HepG2 (cell line): ENCODE measurements around the gene CYB5A. TPM values are rescaled to one million over a fixed set of nuclear protein-coding genes. Genes with fewer than 3 reads are reported as not detected.

ENCODE experiments used
- ATAC-seq: fragments of 200-7000 bp; cut with Tn5 transposase; 3 replicates; pipeline ENCODE4 v1.9.1; 2020; ENCODE audit warnings: mild to moderate bottlenecking, moderate library complexity
- BruUV-seq: library from RNA; stranded (reverse); fragments of 400-500 nt; replicated peaks from 2 replicates; lab custom pipeline; 2021; lab: Mats Ljungman, UMichigan
- CTCF ChIA-PET: fragments of 300-600 bp; formaldehyde crosslinking; extraction: SDS; loops from one replicate; lab custom pipeline; 2021; ENCODE audit warnings: low total read pairs, inconsistent platforms, low intra/inter-chr PET ratio; lab: Yijun Ruan, JAX
- POLR2A ChIA-PET: fragments of 350-600 bp; sonication (Branson Sonifier 250); formaldehyde crosslinking; loops from one replicate; lab custom pipeline; 2020; ENCODE audit warnings: antibody characterized with exemption, inconsistent platforms; lab: Yijun Ruan, JAX
- DNase-seq: peaks from one replicate; pipeline ENCODE4 v3.0.0-alpha.2; 2015; ENCODE audit warnings: low spot score
- FAIRE-seq: peaks from 3 replicates; lab custom pipeline; 2011; peaks lifted over from hg19 to GRCh38; lab: Jason Lieb, UNC
- H2AFZ ChIP-seq: one replicate; pipeline ENCODE4 v1.6.1; 2011; ENCODE audit warnings: low read length, inconsistent platforms
- H3K27ac ChIP-seq: fragments of 300-600 bp; 3 replicates; pipeline ENCODE4 v1.8.0; 2011; ENCODE audit warnings: mixed run types, mild to moderate bottlenecking, mixed read lengths, low read length, inconsistent platforms; ENCODE audit not compliant: insufficient read depth; ENCODE audit errors: extremely low read length
- H3K27me3 ChIP-seq, 2 experiments: fragments of 200-600 bp in 1 of 2; 2 replicates in 1 of 2; 3 replicates in 1 of 2; pipeline versions ENCODE4 v1.6.0 to v1.8.0; 2011; ENCODE audit warnings: low read length in 2 of 2, mild to moderate bottlenecking in 2 of 2, moderate library complexity in 2 of 2, inconsistent platforms in 1 of 2; ENCODE audit not compliant: insufficient read depth in 2 of 2, control insufficient read depth in 1 of 2
- H3K36me3 ChIP-seq, 2 experiments: fragments of 200-600 bp in 1 of 2; replicated peaks in 1 of 2; 2 replicates in 1 of 2; 3 replicates in 1 of 2; pipeline versions ENCODE4 v1.5.1 to v1.8.0; 2011; ENCODE audit warnings: low read length in 2 of 2, inconsistent platforms in 1 of 2; ENCODE audit not compliant: insufficient read depth in 2 of 2, control insufficient read depth in 1 of 2
- H3K4me1 ChIP-seq: 2 replicates; pipeline ENCODE4 v1.5.1; 2012; ENCODE audit warnings: low read length, inconsistent platforms; ENCODE audit not compliant: insufficient read depth
- H3K4me2 ChIP-seq: 2 replicates; pipeline ENCODE4 v1.6.0; 2011; ENCODE audit warnings: low read depth, low read length, inconsistent platforms
- H3K4me3 ChIP-seq, 3 experiments: fragments of 200-600 bp in 1 of 3; sonication (generic), shearing (Covaris generic) in 1 of 3; replicated peaks in 1 of 3; 2 replicates each; pipeline ENCODE4 v1.5.1; 2011 to 2016; ENCODE audit warnings: low read length in 3 of 3, inconsistent platforms in 2 of 3, low read depth in 2 of 3, mild to moderate bottlenecking in 2 of 3, control low read depth in 1 of 3, mixed read lengths in 1 of 3; ENCODE audit not compliant: insufficient read depth in 1 of 3
- H3K79me2 ChIP-seq: one replicate; pipeline ENCODE4 v1.6.1; 2011; ENCODE audit warnings: low read length, inconsistent platforms; ENCODE audit not compliant: insufficient read depth
- H3K9ac ChIP-seq: 2 replicates; pipeline ENCODE4 v1.6.0; 2011; ENCODE audit warnings: mild to moderate bottlenecking, low read depth, low read length, inconsistent platforms; ENCODE audit not compliant: insufficient read depth
- H3K9me3 ChIP-seq: 2 replicates; pipeline ENCODE4 v1.5.1; 2012; ENCODE audit warnings: mild to moderate bottlenecking, low read length
- H4K20me1 ChIP-seq: 2 replicates; pipeline ENCODE4 v1.6.0; 2011; ENCODE audit warnings: inconsistent platforms, mild to moderate bottlenecking, low read length, moderate library complexity; ENCODE audit not compliant: insufficient read depth
- ETV5 ChIP-seq: IDR thresholded peaks from 2 replicates; pipeline ENCODE4 v1.6.1; 2018; ENCODE audit warnings: missing biosample characterization, missing genetic modification reagents, inconsistent platforms, borderline replicate concordance
- GPN1 ChIP-seq: sonication (generic); formaldehyde crosslinking; IDR thresholded peaks from 2 replicates; pipeline ENCODE4 v1.5.1; 2020; ENCODE audit warnings: missing genetic modification reagents, borderline replicate concordance
- MEF2D ChIP-seq: sonication (generic); formaldehyde crosslinking; IDR thresholded peaks from 2 replicates; pipeline ENCODE4 v1.5.1; 2020; ENCODE audit warnings: mild to moderate bottlenecking, missing genetic modification reagents
- MXI1 ChIP-seq: IDR thresholded peaks from 3 replicates; pipeline ENCODE4 v1.6.1; 2012; ENCODE audit warnings: low read depth, low read length, inconsistent platforms, borderline replicate concordance
- PHB2 ChIP-seq: fragments of 450-650 bp; IDR thresholded peaks from 2 replicates; pipeline ENCODE4 v1.6.1; 2018; ENCODE audit not compliant: partially characterized antibody
- ZFP41 ChIP-seq: sonication (generic); formaldehyde crosslinking; IDR thresholded peaks from 2 replicates; pipeline ENCODE4 v1.4.0; 2020; ENCODE audit warnings: mild to moderate bottlenecking, missing genetic modification reagents, borderline replicate concordance
- ZNF18 ChIP-seq: sonication (generic); formaldehyde crosslinking; IDR thresholded peaks from 2 replicates; pipeline ENCODE4 v1.8.0; 2022; ENCODE audit warnings: mild to moderate bottlenecking, missing genetic modification reagents; ENCODE audit not compliant: insufficient replicate concordance
- WGBS: methylation state at CpG from one replicate; pipeline ENCODE4 v1.1.6; 2017; ENCODE audit warnings: low lambda C conversion rate; 5-methylcytosine and 5-hydroxymethylcytosine counted together
- in situ Hi-C: cut with HindIII; loops from 2 replicates; pipeline ENCODE4 v1.10.0; 2017; ENCODE audit warnings: low pct_unique_long_range_greater_than_20kb; ENCODE audit not compliant: extremely low pct_ligation_motif_present
- intact Hi-C: fragments of 100-400 bp; cut with micrococcal nuclease; formaldehyde crosslinking; loops from one replicate; pipeline ENCODE4 v1.10.0; 2022; ENCODE audit not compliant: unreplicated experiment
- polyA plus RNA-seq, 8 experiments: library from polyadenylated mRNA; depleted of rRNA in 3 of 8; stranded (reverse) in 7 of 8; unstranded in 1 of 8; fragments of >200 nt; fragmentation: Illumina TruSeq in 4 of 8; extraction: Trizol in 4 of 8; gene quantifications; 2 replicates each; pipeline versions ENCODE4 v1.2.1 to v1.2.3, GENCODE V29; 2011 to 2016; ENCODE audit warnings: low read depth in 4 of 8, missing spikeins in 1 of 8, mixed read lengths in 1 of 8; ENCODE audit not compliant: insufficient read depth in 1 of 8
- total RNA-seq, 5 experiments: library from RNA; depleted of rRNA; stranded (reverse); fragments of >200 nt; fragmentation: Illumina TruSeq; extraction: Trizol; gene quantifications; 2 replicates each; pipeline ENCODE4 v1.2.3, GENCODE V29; 2016; ENCODE audit warnings: low read depth in 1 of 5

Gene CYB5A
- total and polyA plus RNA-seq, 2 of the 13 experiments (the other 11 are each of a cell fraction or from before 2014, with no cell fraction given) = 215 to 356 TPM

- TF ChIP-seq ZNF18 (CRISPR knock-in tag) = no peak
These were observed 43.6 kb downstream of the CYB5A start (continued) for GRCh38 chr18:74248189-74248588.

GRCh38 chr18:74244554-74244953 lies 47.2 kb downstream of the CYB5A start:
- DNase-seq (no peak), FAIRE-seq (no peak), ATAC-seq (no peak)
- H3K27me3 ChIP-seq = no peaks in the 10 kb centered on the region
- CTCF ChIA-PET = no interaction called here
- 96% methylated on average over 2 of the region's 2 CpGs for WGBS
- in situ Hi-C loops (no loop called here), intact Hi-C loops (no loop called here)
- no peaks in the 10 kb centered on the region for H3K9me3 ChIP-seq
- H3K79me2 ChIP-seq = no peaks in the 10 kb centered on the region
- no TSS peak for BruUV-seq
- H4K20me1 ChIP-seq = no peaks in the 10 kb centered on the region
- no peaks in the 10 kb centered on the region for H3K36me3 ChIP-seq
- TF ChIP-seq ETV5 (no peak), MXI1 (no peak), ZFP41 (CRISPR knock-in tag) (no peak), PHB2 (no peak), MEF2D (CRISPR knock-in tag) (no peak), GPN1 (CRISPR knock-in tag) (no peak)
- POLR2A ChIA-PET = no interaction called here
- H3K9ac ChIP-seq = no peak overlapping the region
- H3K4me3 ChIP-seq = no peak overlapping the region
- no peak overlapping the region for H3K4me2 ChIP-seq
- H3K27ac ChIP-seq = no peak overlapping the region
- H2AFZ ChIP-seq = no peak overlapping the region
- peaks cover 58% of the 10 kb centered on the region for H3K4me1 ChIP-seq
